Neural cell (in vitro differentiated cells): ENCODE data around the gene HIVEP3. TPM values are rescaled to one million over a fixed set of nuclear protein-coding genes. Genes with fewer than 3 reads are reported as not detected.

ENCODE experiments used
- H2AFZ ChIP-seq: fragments of 200-600, 300-800 bp; sonication (generic), shearing (Covaris generic); 2 replicates; pipeline ENCODE4 v1.6.0; 2014; ENCODE audit warnings: low read depth, mild to moderate bottlenecking, antibody characterized with exemption, low read length, moderate library complexity
- H3F3A ChIP-seq: fragments of 200-600 bp; shearing (Covaris generic); 2 replicates; pipeline ENCODE4 v1.6.1; 2016; ENCODE audit warnings: mild to moderate bottlenecking, moderate library complexity, mixed read lengths, antibody characterized with exemption, low read length; ENCODE audit not compliant: insufficient read depth, poor library complexity, severe bottlenecking
- H3K27ac ChIP-seq: fragments of 200-600, 300-800 bp; sonication (generic), shearing (Covaris generic); 2 replicates; pipeline ENCODE4 v1.5.1; 2014; ENCODE audit warnings: mild to moderate bottlenecking, low read length, moderate library complexity
- H3K27me3 ChIP-seq: fragments of 300-800, 200-600 bp; sonication (generic), shearing (Covaris generic); 2 replicates; pipeline ENCODE4 v1.6.0; 2014; ENCODE audit warnings: mild to moderate bottlenecking, low read depth, low read length, moderate library complexity; ENCODE audit not compliant: insufficient read depth
- H3K36me3 ChIP-seq: fragments of 300-800, 200-600 bp; sonication (generic), shearing (Covaris generic); 2 replicates; pipeline ENCODE4 v1.5.1; 2014; ENCODE audit warnings: mild to moderate bottlenecking, antibody characterized with exemption, low read length, moderate library complexity; ENCODE audit not compliant: insufficient read depth
- H3K4me2 ChIP-seq: fragments of 300-800, 200-600 bp; sonication (generic), shearing (Covaris generic); 2 replicates; pipeline ENCODE4 v1.6.0; 2014; ENCODE audit warnings: mild to moderate bottlenecking, low read length
- H3K4me3 ChIP-seq: fragments of 300-800, 200-600 bp; sonication (generic), shearing (Covaris generic); 2 replicates; pipeline ENCODE4 v1.5.1; 2014; ENCODE audit warnings: mild to moderate bottlenecking, low read length, moderate library complexity
- H3K79me2 ChIP-seq: fragments of 200-600 bp; shearing (Covaris generic); replicated peaks from 2 replicates; pipeline ENCODE4 v1.6.0; 2014; ENCODE audit warnings: mild to moderate bottlenecking, low read length, moderate library complexity; ENCODE audit not compliant: insufficient read depth
- H3K9ac ChIP-seq: fragments of 300-800, 200-600 bp; sonication (generic), shearing (Covaris generic); 2 replicates; pipeline ENCODE4 v1.6.1; 2016; ENCODE audit warnings: mild to moderate bottlenecking, low read length, mixed read lengths
- H3K9me2 ChIP-seq: fragments of 200-600 bp; shearing (Covaris generic); 2 replicates; pipeline ENCODE4 v1.6.1; 2016; ENCODE audit warnings: mild to moderate bottlenecking, low read length, mixed read lengths; ENCODE audit not compliant: insufficient read depth
- H3K9me3 ChIP-seq: fragments of 200-600, 300-800 bp; sonication (generic), shearing (Covaris generic); 2 replicates; pipeline ENCODE4 v1.6.1; 2016; ENCODE audit warnings: mild to moderate bottlenecking, mixed run types, low read length, moderate library complexity, mixed read lengths
- H4K20me1 ChIP-seq: fragments of 200-600 bp; shearing (Covaris generic); 2 replicates; pipeline ENCODE4 v1.6.1; 2016; ENCODE audit warnings: mild to moderate bottlenecking, mixed run types; ENCODE audit not compliant: insufficient read depth
- EP300 ChIP-seq: fragments of 450-650 bp; conservative IDR thresholded peaks from 2 replicates; pipeline ENCODE4 v1.6.1; 2014; ENCODE audit warnings: antibody characterized with exemption, mild to moderate bottlenecking, moderate library complexity; ENCODE audit not compliant: poor library complexity, severe bottlenecking
- EZH2 ChIP-seq: fragments of 200-600, 300-800 bp; shearing (Covaris generic), sonication (generic); IDR thresholded peaks from 2 replicates; pipeline ENCODE4 v1.6.1; 2014; ENCODE audit warnings: antibody characterized with exemption, low read length, borderline replicate concordance, mild to moderate bottlenecking; ENCODE audit not compliant: insufficient read depth, poor library complexity, severe bottlenecking
- MXI1 ChIP-seq: fragments of 450-650 bp; conservative IDR thresholded peaks from 2 replicates; pipeline ENCODE4 v1.6.1; 2014; ENCODE audit warnings: antibody characterized with exemption, mild to moderate bottlenecking; ENCODE audit not compliant: poor library complexity, severe bottlenecking
- POLR2AphosphoS5 ChIP-seq: IDR thresholded peaks from 2 replicates; pipeline ENCODE4 v1.6.1; 2012
- RAD21 ChIP-seq: fragments of 450-650 bp; conservative IDR thresholded peaks from 2 replicates; pipeline ENCODE4 v1.6.1; 2014; ENCODE audit warnings: antibody characterized with exemption, mild to moderate bottlenecking, moderate library complexity
- SMC3 ChIP-seq: fragments of 450-650 bp; conservative IDR thresholded peaks from 2 replicates; pipeline ENCODE4 v1.6.1; 2014; ENCODE audit warnings: antibody characterized with exemption, mild to moderate bottlenecking, moderate library complexity; ENCODE audit not compliant: poor library complexity
- TAF1 ChIP-seq: IDR thresholded peaks from 2 replicates; pipeline ENCODE4 v1.6.1; 2012; ENCODE audit warnings: low read depth
- polyA plus RNA-seq: library from polyadenylated mRNA; depleted of rRNA; stranded (reverse); fragments of >200 nt; gene quantifications from 2 replicates; pipeline ENCODE4 v1.2.3, GENCODE V29; 2014
- TF ChIP-seq, protein P1 (sequence below): fragments of 450-650 bp; IDR thresholded peaks from 2 replicates; pipeline ENCODE4 v1.5.1; 2014; ENCODE audit warnings: antibody characterized with exemption, mild to moderate bottlenecking, moderate library complexity; ENCODE audit not compliant: poor library complexity, severe bottlenecking
- TF ChIP-seq, protein P2 (sequence below): IDR thresholded peaks from 2 replicates; pipeline ENCODE4 v1.6.1; 2012; ENCODE audit warnings: borderline replicate concordance

Gene HIVEP3
- polyA plus RNA-seq, 1 donor from 2014 or later = 2.6 TPM

DNA sequence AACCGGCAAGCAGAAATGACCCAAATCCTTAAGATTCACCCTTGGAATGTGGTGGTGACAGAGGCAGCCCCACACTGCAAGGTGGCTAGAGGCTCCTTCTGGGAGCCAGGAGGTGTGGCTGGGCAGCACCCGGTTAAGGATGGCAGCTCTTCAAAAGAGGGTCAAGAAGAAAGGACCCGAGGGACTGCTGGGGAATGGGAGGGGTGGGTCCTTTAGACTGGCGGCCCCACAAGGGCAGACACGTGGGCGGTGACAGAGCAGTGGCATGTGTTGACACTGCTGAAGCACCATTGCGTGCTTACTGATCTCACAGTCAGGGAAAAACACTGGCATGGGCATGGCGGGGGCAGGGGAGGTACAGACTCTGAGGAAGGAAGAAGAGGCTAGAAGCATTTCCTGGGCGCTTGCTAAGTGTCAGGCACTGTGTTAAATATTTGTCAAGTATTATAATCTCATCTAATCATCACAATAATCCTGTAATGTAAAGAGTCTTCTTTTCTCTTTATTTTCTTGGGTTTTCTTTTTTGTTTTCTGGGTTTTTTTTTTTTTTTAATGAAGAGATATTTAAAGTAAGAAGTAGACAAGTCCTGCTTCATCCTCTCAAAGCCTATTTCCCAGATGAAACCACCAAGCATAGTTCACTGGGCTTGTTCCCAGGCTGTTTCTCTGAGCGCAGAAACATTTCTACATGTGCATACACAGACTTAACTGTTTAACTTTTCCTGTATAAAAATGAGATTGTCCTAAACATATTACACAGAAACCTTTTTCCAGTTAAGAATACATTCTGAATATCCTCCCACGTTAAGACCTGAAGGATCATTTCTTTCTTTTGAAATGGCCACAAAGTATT lies 268.5 kb downstream of the HIVEP3 start:
- Histone ChIP-seq H3K9me2 (no peaks in the 10 kb centered on the region), H3F3A (no peaks in the 10 kb centered on the region), H3K4me3 (no peak overlapping the region), H3K27me3 (no peaks in the 10 kb centered on the region), H3K9me3 (no peaks in the 10 kb centered on the region), H3K27ac (no peak overlapping the region), H3K79me2 (no peaks in the 10 kb centered on the region), H3K36me3 (no peaks in the 10 kb centered on the region), H3K9ac (no peak overlapping the region), H2AFZ (no peak overlapping the region), H4K20me1 (no peaks in the 10 kb centered on the region), H3K4me2 (no peak overlapping the region)
- TF ChIP-seq, protein P1, sequence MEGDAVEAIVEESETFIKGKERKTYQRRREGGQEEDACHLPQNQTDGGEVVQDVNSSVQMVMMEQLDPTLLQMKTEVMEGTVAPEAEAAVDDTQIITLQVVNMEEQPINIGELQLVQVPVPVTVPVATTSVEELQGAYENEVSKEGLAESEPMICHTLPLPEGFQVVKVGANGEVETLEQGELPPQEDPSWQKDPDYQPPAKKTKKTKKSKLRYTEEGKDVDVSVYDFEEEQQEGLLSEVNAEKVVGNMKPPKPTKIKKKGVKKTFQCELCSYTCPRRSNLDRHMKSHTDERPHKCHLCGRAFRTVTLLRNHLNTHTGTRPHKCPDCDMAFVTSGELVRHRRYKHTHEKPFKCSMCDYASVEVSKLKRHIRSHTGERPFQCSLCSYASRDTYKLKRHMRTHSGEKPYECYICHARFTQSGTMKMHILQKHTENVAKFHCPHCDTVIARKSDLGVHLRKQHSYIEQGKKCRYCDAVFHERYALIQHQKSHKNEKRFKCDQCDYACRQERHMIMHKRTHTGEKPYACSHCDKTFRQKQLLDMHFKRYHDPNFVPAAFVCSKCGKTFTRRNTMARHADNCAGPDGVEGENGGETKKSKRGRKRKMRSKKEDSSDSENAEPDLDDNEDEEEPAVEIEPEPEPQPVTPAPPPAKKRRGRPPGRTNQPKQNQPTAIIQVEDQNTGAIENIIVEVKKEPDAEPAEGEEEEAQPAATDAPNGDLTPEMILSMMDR = no peak
- TF ChIP-seq, protein P2, sequence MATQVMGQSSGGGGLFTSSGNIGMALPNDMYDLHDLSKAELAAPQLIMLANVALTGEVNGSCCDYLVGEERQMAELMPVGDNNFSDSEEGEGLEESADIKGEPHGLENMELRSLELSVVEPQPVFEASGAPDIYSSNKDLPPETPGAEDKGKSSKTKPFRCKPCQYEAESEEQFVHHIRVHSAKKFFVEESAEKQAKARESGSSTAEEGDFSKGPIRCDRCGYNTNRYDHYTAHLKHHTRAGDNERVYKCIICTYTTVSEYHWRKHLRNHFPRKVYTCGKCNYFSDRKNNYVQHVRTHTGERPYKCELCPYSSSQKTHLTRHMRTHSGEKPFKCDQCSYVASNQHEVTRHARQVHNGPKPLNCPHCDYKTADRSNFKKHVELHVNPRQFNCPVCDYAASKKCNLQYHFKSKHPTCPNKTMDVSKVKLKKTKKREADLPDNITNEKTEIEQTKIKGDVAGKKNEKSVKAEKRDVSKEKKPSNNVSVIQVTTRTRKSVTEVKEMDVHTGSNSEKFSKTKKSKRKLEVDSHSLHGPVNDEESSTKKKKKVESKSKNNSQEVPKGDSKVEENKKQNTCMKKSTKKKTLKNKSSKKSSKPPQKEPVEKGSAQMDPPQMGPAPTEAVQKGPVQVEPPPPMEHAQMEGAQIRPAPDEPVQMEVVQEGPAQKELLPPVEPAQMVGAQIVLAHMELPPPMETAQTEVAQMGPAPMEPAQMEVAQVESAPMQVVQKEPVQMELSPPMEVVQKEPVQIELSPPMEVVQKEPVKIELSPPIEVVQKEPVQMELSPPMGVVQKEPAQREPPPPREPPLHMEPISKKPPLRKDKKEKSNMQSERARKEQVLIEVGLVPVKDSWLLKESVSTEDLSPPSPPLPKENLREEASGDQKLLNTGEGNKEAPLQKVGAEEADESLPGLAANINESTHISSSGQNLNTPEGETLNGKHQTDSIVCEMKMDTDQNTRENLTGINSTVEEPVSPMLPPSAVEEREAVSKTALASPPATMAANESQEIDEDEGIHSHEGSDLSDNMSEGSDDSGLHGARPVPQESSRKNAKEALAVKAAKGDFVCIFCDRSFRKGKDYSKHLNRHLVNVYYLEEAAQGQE = no peak
- TF ChIP-seq SMC3 (no peak), POLR2AphosphoS5 (no peak), MXI1 (no peak), RAD21 (no peak), EZH2 (no peak), EP300 (no peak), TAF1 (no peak)

DNA sequence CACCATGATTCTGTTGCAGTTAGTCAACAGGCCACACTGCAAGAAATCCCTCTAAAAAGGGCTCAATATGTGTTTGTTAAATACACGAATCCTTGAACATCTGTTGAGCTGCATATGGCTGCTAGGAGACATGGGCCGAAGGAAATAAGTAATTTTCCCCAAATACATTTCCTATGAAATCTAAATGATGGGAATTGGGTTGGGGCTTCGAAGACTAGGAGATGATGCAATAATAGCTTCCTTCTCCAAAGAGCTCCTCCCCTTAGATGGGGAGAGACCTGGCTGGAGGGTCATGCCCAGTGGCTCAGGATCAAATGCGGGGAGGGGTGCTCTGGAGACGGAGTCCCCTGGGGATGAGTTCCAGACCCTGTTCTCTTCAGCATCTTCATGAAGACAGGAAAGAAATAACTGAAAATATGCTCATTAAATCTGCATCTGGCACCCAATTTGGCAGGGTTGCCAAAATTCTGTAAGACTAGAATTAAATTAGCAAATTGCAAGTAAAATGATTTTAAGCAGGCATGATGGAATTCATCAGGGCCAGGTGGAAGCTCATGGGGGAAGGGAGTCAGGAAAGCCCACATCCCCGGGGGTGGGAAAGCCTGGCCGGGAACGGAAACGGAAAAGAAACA lies 269.2 kb downstream of the HIVEP3 start:
- no peak overlapping the region for H3K4me2 ChIP-seq
- no peaks in the 10 kb centered on the region for H3K9me3 ChIP-seq
- no peak overlapping the region for H2AFZ ChIP-seq
- no peaks in the 10 kb centered on the region for H3K27me3 ChIP-seq
- H3K36me3 ChIP-seq = no peaks in the 10 kb centered on the region
- no peaks in the 10 kb centered on the region for H3F3A ChIP-seq
- H3K79me2 ChIP-seq = no peaks in the 10 kb centered on the region
- TF ChIP-seq SMC3 (no peak), MXI1 (no peak), TAF1 (no peak), RAD21 (no peak), EP300 (no peak), EZH2 (no peak), POLR2AphosphoS5 (no peak)
- TF ChIP-seq, protein P1 = no peak
- TF ChIP-seq, protein P2 = no peak
- H3K27ac ChIP-seq = no peak overlapping the region
- no peaks in the 10 kb centered on the region for H3K9me2 ChIP-seq
- H3K4me3 ChIP-seq = no peak overlapping the region
- H3K9ac ChIP-seq = no peak overlapping the region
- H4K20me1 ChIP-seq = no peaks in the 10 kb centered on the region
